ENCODE results near the gene TRAF4.

DNA sequence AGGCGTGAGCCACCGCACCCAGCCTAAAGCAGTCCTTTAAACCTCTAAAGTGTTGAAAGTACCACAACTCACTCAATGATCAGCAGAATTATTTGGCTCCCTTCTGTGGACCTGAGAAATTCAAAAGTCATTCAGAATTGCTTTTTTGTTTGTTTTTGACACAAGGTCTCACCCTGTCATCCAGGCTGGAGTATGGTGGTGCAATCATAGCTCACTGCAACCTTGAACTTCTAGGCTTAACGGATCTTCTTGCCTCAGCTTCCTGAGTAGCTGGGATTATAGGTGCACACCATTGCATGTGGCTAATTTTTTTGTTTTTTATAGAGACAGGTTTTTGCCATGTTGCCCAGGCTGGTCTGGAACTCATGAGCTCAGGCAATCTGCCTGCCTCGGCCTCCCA is 44.3 kb downstream of the TRAF4 start:
- TF ChIP-seq, protein P1, sequence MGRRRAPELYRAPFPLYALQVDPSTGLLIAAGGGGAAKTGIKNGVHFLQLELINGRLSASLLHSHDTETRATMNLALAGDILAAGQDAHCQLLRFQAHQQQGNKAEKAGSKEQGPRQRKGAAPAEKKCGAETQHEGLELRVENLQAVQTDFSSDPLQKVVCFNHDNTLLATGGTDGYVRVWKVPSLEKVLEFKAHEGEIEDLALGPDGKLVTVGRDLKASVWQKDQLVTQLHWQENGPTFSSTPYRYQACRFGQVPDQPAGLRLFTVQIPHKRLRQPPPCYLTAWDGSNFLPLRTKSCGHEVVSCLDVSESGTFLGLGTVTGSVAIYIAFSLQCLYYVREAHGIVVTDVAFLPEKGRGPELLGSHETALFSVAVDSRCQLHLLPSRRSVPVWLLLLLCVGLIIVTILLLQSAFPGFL (CRISPR knock-in tag; IDR thresholded peaks at IDR 0.05; ENCODE audit: borderline replicate concordance): no peak
- TF ChIP-seq, protein P2, sequence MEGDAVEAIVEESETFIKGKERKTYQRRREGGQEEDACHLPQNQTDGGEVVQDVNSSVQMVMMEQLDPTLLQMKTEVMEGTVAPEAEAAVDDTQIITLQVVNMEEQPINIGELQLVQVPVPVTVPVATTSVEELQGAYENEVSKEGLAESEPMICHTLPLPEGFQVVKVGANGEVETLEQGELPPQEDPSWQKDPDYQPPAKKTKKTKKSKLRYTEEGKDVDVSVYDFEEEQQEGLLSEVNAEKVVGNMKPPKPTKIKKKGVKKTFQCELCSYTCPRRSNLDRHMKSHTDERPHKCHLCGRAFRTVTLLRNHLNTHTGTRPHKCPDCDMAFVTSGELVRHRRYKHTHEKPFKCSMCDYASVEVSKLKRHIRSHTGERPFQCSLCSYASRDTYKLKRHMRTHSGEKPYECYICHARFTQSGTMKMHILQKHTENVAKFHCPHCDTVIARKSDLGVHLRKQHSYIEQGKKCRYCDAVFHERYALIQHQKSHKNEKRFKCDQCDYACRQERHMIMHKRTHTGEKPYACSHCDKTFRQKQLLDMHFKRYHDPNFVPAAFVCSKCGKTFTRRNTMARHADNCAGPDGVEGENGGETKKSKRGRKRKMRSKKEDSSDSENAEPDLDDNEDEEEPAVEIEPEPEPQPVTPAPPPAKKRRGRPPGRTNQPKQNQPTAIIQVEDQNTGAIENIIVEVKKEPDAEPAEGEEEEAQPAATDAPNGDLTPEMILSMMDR (IDR thresholded peaks at IDR 0.05): no peak
- TF ChIP-seq, protein P3, sequence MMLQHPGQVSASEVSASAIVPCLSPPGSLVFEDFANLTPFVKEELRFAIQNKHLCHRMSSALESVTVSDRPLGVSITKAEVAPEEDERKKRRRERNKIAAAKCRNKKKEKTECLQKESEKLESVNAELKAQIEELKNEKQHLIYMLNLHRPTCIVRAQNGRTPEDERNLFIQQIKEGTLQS (CRISPR knock-in tag; conservative IDR thresholded peaks at IDR 0.05): no peak
- TF ChIP-seq CBFB (CRISPR knock-in tag; IDR thresholded peaks at IDR 0.05; ENCODE audit: low read depth): no peak
- TF ChIP-seq ZNF232 (CRISPR knock-in tag; IDR thresholded peaks at IDR 0.05): no peak
- TF ChIP-seq, protein P4, sequence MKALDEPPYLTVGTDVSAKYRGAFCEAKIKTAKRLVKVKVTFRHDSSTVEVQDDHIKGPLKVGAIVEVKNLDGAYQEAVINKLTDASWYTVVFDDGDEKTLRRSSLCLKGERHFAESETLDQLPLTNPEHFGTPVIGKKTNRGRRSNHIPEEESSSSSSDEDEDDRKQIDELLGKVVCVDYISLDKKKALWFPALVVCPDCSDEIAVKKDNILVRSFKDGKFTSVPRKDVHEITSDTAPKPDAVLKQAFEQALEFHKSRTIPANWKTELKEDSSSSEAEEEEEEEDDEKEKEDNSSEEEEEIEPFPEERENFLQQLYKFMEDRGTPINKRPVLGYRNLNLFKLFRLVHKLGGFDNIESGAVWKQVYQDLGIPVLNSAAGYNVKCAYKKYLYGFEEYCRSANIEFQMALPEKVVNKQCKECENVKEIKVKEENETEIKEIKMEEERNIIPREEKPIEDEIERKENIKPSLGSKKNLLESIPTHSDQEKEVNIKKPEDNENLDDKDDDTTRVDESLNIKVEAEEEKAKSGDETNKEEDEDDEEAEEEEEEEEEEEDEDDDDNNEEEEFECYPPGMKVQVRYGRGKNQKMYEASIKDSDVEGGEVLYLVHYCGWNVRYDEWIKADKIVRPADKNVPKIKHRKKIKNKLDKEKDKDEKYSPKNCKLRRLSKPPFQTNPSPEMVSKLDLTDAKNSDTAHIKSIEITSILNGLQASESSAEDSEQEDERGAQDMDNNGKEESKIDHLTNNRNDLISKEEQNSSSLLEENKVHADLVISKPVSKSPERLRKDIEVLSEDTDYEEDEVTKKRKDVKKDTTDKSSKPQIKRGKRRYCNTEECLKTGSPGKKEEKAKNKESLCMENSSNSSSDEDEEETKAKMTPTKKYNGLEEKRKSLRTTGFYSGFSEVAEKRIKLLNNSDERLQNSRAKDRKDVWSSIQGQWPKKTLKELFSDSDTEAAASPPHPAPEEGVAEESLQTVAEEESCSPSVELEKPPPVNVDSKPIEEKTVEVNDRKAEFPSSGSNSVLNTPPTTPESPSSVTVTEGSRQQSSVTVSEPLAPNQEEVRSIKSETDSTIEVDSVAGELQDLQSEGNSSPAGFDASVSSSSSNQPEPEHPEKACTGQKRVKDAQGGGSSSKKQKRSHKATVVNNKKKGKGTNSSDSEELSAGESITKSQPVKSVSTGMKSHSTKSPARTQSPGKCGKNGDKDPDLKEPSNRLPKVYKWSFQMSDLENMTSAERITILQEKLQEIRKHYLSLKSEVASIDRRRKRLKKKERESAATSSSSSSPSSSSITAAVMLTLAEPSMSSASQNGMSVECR (CRISPR knock-in tag; IDR thresholded peaks at IDR 0.05; ENCODE audit: borderline replicate concordance): no peak
- no peak for TF ChIP-seq TEAD1 (CRISPR knock-in tag; IDR thresholded peaks at IDR 0.05)
- TF ChIP-seq CREM (CRISPR knock-in tag; IDR thresholded peaks at IDR 0.05): no peak

Data from WTC11 (cell line).